Stimulated activated CD4-positive, alpha-beta T cell treated with anti-CD3 and anti-CD28 coated beads, Interleukin-15, amount 100 ng/mL, for 1 hour (primary cell): ENCODE measurements around the gene OGFR.

Experiments used
- DNase-seq, 2 donors: peaks; one replicate each; pipeline ENCODE4 v3.0.0-alpha.2; 2020; ENCODE audit warnings: low read depth in 1 of 2, low spot score in 1 of 2

OGFR gene

GRCh38 chr20:62799459-62799858, 5.2 kb upstream of the OGFR start:
- no peak for DNase-seq

- DNase-seq: no peak
Observed at GRCh38 chr20:62799873-62800272, 4.8 kb upstream of the OGFR start.

GRCh38 chr20:62800314-62801259, 4.0 kb upstream of the OGFR start:
- no peak for DNase-seq

- no peak for DNase-seq
Observed at GRCh38 chr20:62801284-62802010, 3.2 kb upstream of the OGFR start.

GRCh38 chr20:62802026-62802712, 2.5 kb upstream of the OGFR start:
- DNase-seq: no peak

GRCh38 chr20:62804021-62804626, 511 bp upstream of the OGFR start:
- no peak for DNase-seq

GRCh38 chr20:62805155-62805710, 598 bp downstream of the OGFR start:
- DNase-seq: no peak

- no peak for DNase-seq
Observed at GRCh38 chr20:62805711-62806382, 1.2 kb downstream of the OGFR start.

- no peak for DNase-seq
Observed at GRCh38 chr20:62806383-62807050, 1.9 kb downstream of the OGFR start.

GRCh38 chr20:62807444-62808210, 3.0 kb downstream of the OGFR start:
- DNase-seq: no peak

GRCh38 chr20:62808211-62808865, 3.7 kb downstream of the OGFR start:
- DNase-seq: peak; percentile 53 to 65

GRCh38 chr20:62809530-62810428, 5.1 kb downstream of the OGFR start:
- no peak for DNase-seq

GRCh38 chr20:62811320-62811719, 6.7 kb downstream of the OGFR start:
- DNase-seq: no peak

GRCh38 chr20:62811720-62812119, 7.1 kb downstream of the OGFR start:
- DNase-seq: no peak

- no peak for DNase-seq
Observed at GRCh38 chr20:62812181-62812906, 7.7 kb downstream of the OGFR start.

GRCh38 chr20:62812907-62813200, 8.2 kb downstream of the OGFR start:
- DNase-seq: no peak

- DNase-seq: no peak
Observed at GRCh38 chr20:62813588-62813987, 9.0 kb downstream of the OGFR start.
